Stomach (tissue), 4 donors: ENCODE data around the gene RPS15.

Experiments
- POLR2AphosphoS5 ChIP-seq, 3 donors: sonication (generic); formaldehyde crosslinking; IDR thresholded peaks; one replicate each; pipeline ENCODE4 v1.6.1; 2016; ENCODE audit warnings: antibody characterized with exemption in 3 of 3
- TF ChIP-seq, protein P1 (sequence below), 7 experiments: fragments of 450-650 bp in 4 of 7; fragments of 200-600 bp in 3 of 7; sonication (generic) in 3 of 7; IDR thresholded peaks; one replicate each; pipeline ENCODE4 v1.5.1; 2016 to 2019; ENCODE audit warnings: antibody characterized with exemption in 7 of 7, control low read depth in 2 of 7, mild to moderate bottlenecking in 1 of 7

- TF ChIP-seq, protein P1, sequence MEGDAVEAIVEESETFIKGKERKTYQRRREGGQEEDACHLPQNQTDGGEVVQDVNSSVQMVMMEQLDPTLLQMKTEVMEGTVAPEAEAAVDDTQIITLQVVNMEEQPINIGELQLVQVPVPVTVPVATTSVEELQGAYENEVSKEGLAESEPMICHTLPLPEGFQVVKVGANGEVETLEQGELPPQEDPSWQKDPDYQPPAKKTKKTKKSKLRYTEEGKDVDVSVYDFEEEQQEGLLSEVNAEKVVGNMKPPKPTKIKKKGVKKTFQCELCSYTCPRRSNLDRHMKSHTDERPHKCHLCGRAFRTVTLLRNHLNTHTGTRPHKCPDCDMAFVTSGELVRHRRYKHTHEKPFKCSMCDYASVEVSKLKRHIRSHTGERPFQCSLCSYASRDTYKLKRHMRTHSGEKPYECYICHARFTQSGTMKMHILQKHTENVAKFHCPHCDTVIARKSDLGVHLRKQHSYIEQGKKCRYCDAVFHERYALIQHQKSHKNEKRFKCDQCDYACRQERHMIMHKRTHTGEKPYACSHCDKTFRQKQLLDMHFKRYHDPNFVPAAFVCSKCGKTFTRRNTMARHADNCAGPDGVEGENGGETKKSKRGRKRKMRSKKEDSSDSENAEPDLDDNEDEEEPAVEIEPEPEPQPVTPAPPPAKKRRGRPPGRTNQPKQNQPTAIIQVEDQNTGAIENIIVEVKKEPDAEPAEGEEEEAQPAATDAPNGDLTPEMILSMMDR (IDR thresholded peaks at IDR 0.05), result peak in 4 of 7 experiments; percentile 22 to 38 (median 28)
- TF ChIP-seq POLR2AphosphoS5 (IDR thresholded peaks at IDR 0.05), result no peak
Measured at GRCh38 chr19:1465191-1466016, 27.2 kb downstream of the RPS15 start.
